Panc1 (cell line): ENCODE data around the gene TNRC6C.

Experiments
- POLR2AphosphoS5 ChIP-seq: IDR thresholded peaks from 2 replicates; pipeline ENCODE4 v1.6.1; 2012; ENCODE audit warnings: mild to moderate bottlenecking, low read depth, low read length, moderate library complexity
- TF ChIP-seq, protein P1 (sequence below): fragments of 450-650 bp; IDR thresholded peaks from 2 replicates; pipeline ENCODE4 v1.5.1; 2017; ENCODE audit warnings: mild to moderate bottlenecking

GRCh38 chr17:77941004-77941403, 17.5 kb upstream of the TNRC6C start:
- TF ChIP-seq, protein P1, sequence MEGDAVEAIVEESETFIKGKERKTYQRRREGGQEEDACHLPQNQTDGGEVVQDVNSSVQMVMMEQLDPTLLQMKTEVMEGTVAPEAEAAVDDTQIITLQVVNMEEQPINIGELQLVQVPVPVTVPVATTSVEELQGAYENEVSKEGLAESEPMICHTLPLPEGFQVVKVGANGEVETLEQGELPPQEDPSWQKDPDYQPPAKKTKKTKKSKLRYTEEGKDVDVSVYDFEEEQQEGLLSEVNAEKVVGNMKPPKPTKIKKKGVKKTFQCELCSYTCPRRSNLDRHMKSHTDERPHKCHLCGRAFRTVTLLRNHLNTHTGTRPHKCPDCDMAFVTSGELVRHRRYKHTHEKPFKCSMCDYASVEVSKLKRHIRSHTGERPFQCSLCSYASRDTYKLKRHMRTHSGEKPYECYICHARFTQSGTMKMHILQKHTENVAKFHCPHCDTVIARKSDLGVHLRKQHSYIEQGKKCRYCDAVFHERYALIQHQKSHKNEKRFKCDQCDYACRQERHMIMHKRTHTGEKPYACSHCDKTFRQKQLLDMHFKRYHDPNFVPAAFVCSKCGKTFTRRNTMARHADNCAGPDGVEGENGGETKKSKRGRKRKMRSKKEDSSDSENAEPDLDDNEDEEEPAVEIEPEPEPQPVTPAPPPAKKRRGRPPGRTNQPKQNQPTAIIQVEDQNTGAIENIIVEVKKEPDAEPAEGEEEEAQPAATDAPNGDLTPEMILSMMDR = no peak
- no peak for TF ChIP-seq POLR2AphosphoS5
